ENCODE measurements around the gene RHBDL2. TPM values are rescaled to one million over a fixed set of nuclear protein-coding genes. Genes with fewer than 3 reads are reported as not detected.
A peak's percentile ranks its signal among the peaks of the same experiment; 100 is the strongest.

Gene RHBDL2
- total and polyA plus RNA-seq, 9 of the 15 experiments (the other 6 are each of a cell fraction or from before 2014, with no cell fraction given) = not detected

- TF ChIP-seq CBX5 (IDR thresholded peaks at IDR 0.05; ENCODE audit: borderline replicate concordance, low read depth) = no peak
- TF ChIP-seq NRF1 (conservative IDR thresholded peaks at IDR 0.05 in 1 of 2, IDR thresholded peaks at IDR 0.05 in 1 of 2) = peak; percentile 100
- no peak for TF ChIP-seq ZNF274 (IDR thresholded peaks at IDR 0.05; ENCODE audit: borderline replicate concordance, low read depth, low read length)
- TF ChIP-seq ZBTB8A (IDR thresholded peaks at IDR 0.05; ENCODE audit: partially characterized antibody) = no peak
- peak; percentile 81; the same call in 1 of the 2 replicates for TF ChIP-seq PHF8 (IDR thresholded peaks at IDR 0.05; ENCODE audit: borderline replicate concordance, low read length)
- TF ChIP-seq ZNF282 (CRISPR knock-in tag; IDR thresholded peaks at IDR 0.05) = no peak
- TF ChIP-seq MITF (IDR thresholded peaks at IDR 0.05) = no peak
- TF ChIP-seq STAT6 (CRISPR knock-in tag; IDR thresholded peaks at IDR 0.05) = no peak
- peak; percentile 75 for TF ChIP-seq ATF7 (IDR thresholded peaks at IDR 0.05)
- TF ChIP-seq JUND (IDR thresholded peaks at IDR 0.05; ENCODE audit: borderline replicate concordance, low read depth, low read length) = peak; percentile 40; the same call in 1 of the 2 replicates
- TF ChIP-seq JUND (tag; IDR thresholded peaks at IDR 0.05; ENCODE audit: borderline replicate concordance, low read depth, low read length) = peak; percentile 3; the same call in 1 of the 3 replicates
- no peak for TF ChIP-seq MYBL2 (IDR thresholded peaks at IDR 0.05; ENCODE audit: low read depth)
- TF ChIP-seq MYBL2 (CRISPR knock-in tag; IDR thresholded peaks at IDR 0.05; ENCODE audit: borderline replicate concordance) = no peak
- TF ChIP-seq ATF3 (IDR thresholded peaks at IDR 0.05) = no peak
- TF ChIP-seq ATF3 (CRISPR knock-in tag; conservative IDR thresholded peaks at IDR 0.05) = peak; percentile 66; the same call in 1 of the 2 replicates
- TF ChIP-seq KDM5B (IDR thresholded peaks at IDR 0.05; ENCODE audit: insufficient replicate concordance, low read depth, low read length) = peak; percentile 56
- TF ChIP-seq PATZ1 (CRISPR knock-in tag; IDR thresholded peaks at IDR 0.05; ENCODE audit: borderline replicate concordance) = no peak
Measured at GRCh38 chr1:38873027-38873969, 68.3 kb downstream of the RHBDL2 start, which contains the start of gene MYCBP (continued).

All from K562 (cell line).